Calu3 (cell line): ENCODE measurements around the gene PRR33. TPM values are rescaled to one million over a fixed set of nuclear protein-coding genes. Genes with fewer than 3 reads are reported as not detected.

ENCODE experiments used
- BruUV-seq: library from RNA; stranded (reverse); fragments of 400-500 nt; replicated peaks from 2 replicates; lab custom pipeline; 2021; lab: Mats Ljungman, UMichigan
- CTCF ChIA-PET: fragments of 300-600 bp; sonication (Branson Sonifier 250); formaldehyde crosslinking; loops from one replicate; lab custom pipeline; 2022; ENCODE audit warnings: antibody characterized with exemption; lab: Charles Lee
- DNase-seq: peaks from one replicate; pipeline ENCODE4 v3.0.0; 2022
- H3K27ac Mint-ChIP-seq: one replicate; pipeline ENCODE4 v1.8.0; 2022; ENCODE audit warnings: mixed read lengths; ENCODE audit not compliant: unreplicated experiment
- H3K27me3 Mint-ChIP-seq: one replicate; pipeline ENCODE4 v1.8.0; 2022; ENCODE audit warnings: mixed read lengths; ENCODE audit not compliant: unreplicated experiment
- H3K36me3 Mint-ChIP-seq: one replicate; pipeline ENCODE4 v1.8.0; 2022; ENCODE audit warnings: mild to moderate bottlenecking, moderate library complexity, mixed read lengths; ENCODE audit not compliant: insufficient read depth, unreplicated experiment
- H3K4me1 Mint-ChIP-seq: one replicate; pipeline ENCODE4 v1.8.0; 2022; ENCODE audit warnings: mild to moderate bottlenecking, low read depth, mixed read lengths; ENCODE audit not compliant: unreplicated experiment
- H3K4me3 Mint-ChIP-seq: one replicate; pipeline ENCODE4 v1.8.0; 2022; ENCODE audit warnings: mild to moderate bottlenecking, low read depth, moderate library complexity, mixed read lengths; ENCODE audit not compliant: unreplicated experiment
- H3K9me3 Mint-ChIP-seq: one replicate; pipeline ENCODE4 v1.8.0; 2022; ENCODE audit warnings: low read depth, mixed read lengths; ENCODE audit not compliant: unreplicated experiment
- CTCF ChIP-seq: fragments of 200-600 bp; IDR thresholded peaks from one replicate; pipeline ENCODE4 v1.8.0; 2022; ENCODE audit warnings: antibody characterized with exemption; ENCODE audit not compliant: unreplicated experiment
- intact Hi-C: fragments of 100-400 bp; cut with micrococcal nuclease; formaldehyde crosslinking; loops from one replicate; pipeline ENCODE4 v1.10.0; 2022; ENCODE audit not compliant: unreplicated experiment
- total RNA-seq: library from RNA; stranded (reverse); gene quantifications from 2 replicates; pipeline ENCODE4 v1.2.3, GENCODE V29; 2022

PRR33 gene
- total RNA-seq, 1 experiment from 2014 or later, result not detected

DNA sequence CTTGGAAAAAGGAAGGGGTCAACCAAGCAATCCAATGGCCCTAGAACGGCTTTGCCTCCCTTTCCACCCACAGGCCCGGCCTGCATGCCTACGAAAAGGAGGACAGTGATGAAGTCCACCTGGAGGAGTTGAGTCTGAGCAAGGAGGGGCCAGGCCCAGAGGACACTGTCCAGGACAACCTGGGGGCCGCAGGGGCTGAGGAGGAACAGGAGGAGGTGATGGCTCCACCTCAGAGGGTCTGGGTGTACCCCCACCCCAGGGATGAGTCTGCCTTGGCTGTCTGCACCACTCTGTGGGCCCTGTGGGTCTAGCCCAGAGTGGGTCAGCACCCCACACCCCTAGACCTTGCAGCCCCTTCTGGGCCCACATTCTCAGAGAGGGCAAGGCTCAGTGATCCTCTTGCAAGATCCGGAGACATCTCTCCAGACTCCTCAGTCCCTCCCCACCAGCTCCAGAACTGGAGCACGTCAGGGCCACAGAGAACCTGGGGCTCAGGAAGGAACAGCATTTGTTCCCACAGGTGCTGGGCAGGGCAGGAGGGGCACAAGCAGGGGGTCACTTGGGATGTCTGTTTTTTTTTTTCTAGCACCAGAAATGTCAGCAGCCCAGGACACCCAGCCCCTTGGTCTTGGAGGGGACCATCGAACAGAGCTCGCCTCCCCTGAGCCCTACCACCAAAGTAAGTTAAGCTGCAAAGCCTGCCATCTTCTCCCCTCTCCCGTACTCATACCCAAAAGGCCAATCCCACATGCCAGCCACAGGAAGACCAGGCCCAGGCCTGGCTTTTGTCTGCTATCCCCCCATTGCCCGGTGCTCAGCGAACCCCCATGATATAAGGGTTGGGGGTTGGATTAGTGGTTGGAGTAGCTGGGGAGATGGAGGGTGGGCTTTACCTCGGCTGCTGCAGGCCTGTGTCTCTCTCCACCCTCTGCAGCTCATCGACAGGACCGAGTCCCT lies 8.1 kb downstream of the PRR33 start:
- BruUV-seq, result no TSS peak
- H3K4me1 Mint-ChIP-seq, result no peaks in the 10 kb centered on the region
- CTCF ChIA-PET, result interaction anchor here (1.3 to 1.8 kb wide), 4 partner anchors 38 to 268 kb away, joined by 4 to 19 read pairs (median 11); no protein-coding TSS in a partner anchor
- no peak for TF ChIP-seq CTCF
- DNase-seq, result no peak
- no peak overlapping the region for H3K4me3 Mint-ChIP-seq
- intact Hi-C loops, result loop anchor here (5.0 kb wide), 1 partner anchor 269 kb away; no protein-coding TSS in a partner anchor
- H3K9me3 Mint-ChIP-seq, result no peaks in the 10 kb centered on the region
- H3K36me3 Mint-ChIP-seq, result no peaks in the 10 kb centered on the region
- H3K27me3 Mint-ChIP-seq, result peaks cover 11% of the 10 kb centered on the region
- H3K27ac Mint-ChIP-seq, result no peak overlapping the region

- H3K27ac Mint-ChIP-seq, result no peak overlapping the region
- TF ChIP-seq CTCF, result peak; percentile 83
- peaks cover under 1% of the 10 kb centered on the region for H3K27me3 Mint-ChIP-seq
- BruUV-seq, result no TSS peak
- no peak overlapping the region for H3K4me3 Mint-ChIP-seq
- no peaks in the 10 kb centered on the region for H3K4me1 Mint-ChIP-seq
- H3K36me3 Mint-ChIP-seq, result peaks cover under 1% of the 10 kb centered on the region
- intact Hi-C loops, result loop anchor here (5.0 kb wide), 1 partner anchor 270 kb away; no protein-coding TSS in a partner anchor
- CTCF ChIA-PET, result interaction anchor here (0.5 to 1.8 kb wide), 17 partner anchors 35 to 274 kb away, joined by 3 to 20 read pairs (median 4); partner anchors contain the start of gene SYT8
- peak; percentile 88 for DNase-seq
- no peaks in the 10 kb centered on the region for H3K9me3 Mint-ChIP-seq
These were observed 9.1 kb downstream of the PRR33 start for GRCh38 chr11:1882265-1883238.

DNA sequence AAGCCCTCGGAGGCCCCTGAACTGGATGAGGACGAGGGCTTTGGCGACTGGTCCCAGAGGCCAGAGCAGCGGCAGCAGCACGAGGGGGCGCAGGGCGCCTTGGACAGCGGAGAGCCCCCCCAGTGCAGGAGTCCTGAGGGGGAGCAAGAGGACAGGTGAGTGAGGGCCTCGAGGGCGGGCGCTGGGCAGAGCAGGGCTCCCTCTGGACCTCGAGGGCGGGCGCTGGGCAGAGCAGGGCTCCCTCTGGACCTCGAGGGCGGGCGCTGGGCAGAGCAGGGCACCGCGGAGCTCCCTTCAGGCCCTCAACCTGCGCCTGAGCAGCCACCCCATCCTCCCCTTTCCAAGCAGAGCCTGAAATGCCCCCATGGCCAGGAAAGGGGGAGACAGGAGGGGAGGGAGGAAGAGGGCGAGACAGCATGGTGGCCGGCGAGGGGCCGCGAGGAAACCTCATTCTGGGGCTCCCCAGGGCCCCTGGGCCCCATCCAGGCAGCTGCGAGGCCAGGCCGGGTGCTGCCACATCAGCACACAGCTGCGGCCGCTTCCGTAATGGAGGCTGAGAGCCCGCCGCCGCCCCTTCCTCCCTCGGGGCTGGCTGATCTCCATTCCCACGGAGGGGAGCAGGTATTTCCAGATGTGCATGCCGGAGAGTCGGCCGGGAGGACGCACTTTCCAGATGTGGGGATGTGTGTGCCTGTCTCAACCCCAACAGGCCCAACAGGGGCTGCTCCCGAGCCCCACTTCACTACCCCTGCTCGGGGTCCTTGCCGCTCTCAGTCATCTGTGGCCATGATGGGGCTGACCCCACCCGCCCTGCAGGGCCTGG lies 10.0 kb downstream of the PRR33 start:
- Mint-ChIP-seq H3K27ac (no peak overlapping the region), H3K9me3 (no peaks in the 10 kb centered on the region), H3K4me3 (no peak overlapping the region), H3K4me1 (no peaks in the 10 kb centered on the region), H3K27me3 (no peaks in the 10 kb centered on the region), H3K36me3 (peaks cover 5% of the 10 kb centered on the region)
- intact Hi-C loops, result loop anchor here (5.0 kb wide), 1 partner anchor 271 kb away; no protein-coding TSS in a partner anchor
- no peak for TF ChIP-seq CTCF
- no peak for DNase-seq
- CTCF ChIA-PET, result interaction anchor here (0.5 to 1.8 kb wide), 17 partner anchors 36 to 275 kb away, joined by 3 to 20 read pairs (median 4); partner anchors contain the start of gene SYT8
- no TSS peak for BruUV-seq
